NCI-H2029 treated with DMSO at 0.1 percent for 48 hours (cell line): Measurements from ENCODE around the gene RASA1.

ENCODE experiments used
- DNase-seq: peaks from one replicate; lab custom pipeline; 2025; lab: John Stamatoyannopoulos, UW

RASA1 gene

DNA sequence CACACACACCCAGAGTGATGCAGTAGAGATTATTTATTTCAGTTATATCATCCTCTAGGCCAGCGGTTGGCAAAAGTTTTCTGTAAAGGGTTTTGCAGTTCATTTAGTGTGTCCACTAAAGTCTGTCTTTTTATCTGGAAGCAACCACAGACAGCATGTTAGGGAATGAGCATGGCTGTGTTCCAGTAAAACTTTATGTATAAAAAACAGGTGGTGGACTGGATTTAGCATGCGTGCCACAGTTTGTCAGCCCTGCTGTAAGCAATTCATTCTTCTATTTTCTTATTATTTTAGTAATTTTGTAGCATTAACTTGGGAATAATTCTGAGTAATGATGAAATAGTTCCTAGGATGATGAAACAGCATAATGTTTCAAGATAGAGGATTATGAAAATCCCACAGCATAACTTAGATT lies 93.4 kb downstream of the RASA1 start:
- DNase-seq = no peak

DNA sequence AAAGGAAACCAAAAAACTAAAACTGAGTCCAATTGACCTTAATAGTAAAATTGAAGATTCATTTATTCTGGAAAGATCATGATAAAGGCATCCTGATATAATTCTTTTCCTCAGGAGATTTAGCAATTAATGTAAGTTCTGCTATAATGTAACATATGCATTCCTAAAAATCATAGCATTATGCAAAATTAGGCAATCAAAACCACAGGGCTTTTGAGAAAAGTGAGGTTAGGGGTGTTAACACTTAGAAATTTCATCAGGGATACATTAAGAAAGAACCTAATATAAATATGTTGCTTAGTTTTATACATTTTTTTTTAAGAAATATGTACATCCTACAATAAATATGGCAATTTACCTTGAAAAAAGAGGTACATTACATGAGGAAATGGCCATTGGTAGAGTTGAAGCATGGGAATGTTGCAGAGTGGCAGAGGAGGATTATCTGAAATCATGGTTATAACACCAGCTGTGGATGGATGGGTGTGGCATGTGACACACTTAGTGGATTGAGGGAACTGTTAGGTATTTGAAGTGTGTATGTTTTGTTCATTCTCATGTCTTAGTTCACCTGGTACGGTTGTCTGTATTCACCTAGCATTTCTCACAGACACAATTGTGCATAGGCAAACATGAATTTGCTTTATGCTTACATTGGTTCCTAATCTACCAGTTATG lies 94.0 kb downstream of the RASA1 start:
- no peak for DNase-seq

DNA sequence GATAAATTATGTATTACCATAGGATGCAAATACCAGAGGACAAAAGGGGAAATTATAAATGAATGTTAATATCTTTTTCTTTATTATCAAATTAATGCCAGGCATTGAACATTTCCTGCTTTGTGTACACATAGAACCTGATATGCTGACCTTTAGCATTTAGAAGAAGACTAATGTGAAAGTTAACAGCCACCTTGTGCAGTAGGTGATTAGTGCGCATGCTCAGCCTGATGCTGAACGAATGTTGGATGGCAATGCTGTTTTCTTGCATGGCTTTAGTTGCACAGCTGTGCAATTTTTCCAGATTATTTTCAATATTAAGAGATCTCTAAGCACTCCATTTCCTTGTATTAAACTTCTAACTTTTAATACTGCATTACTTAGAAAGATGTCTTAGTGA lies 99.6 kb downstream of the RASA1 start:
- no peak for DNase-seq

DNA sequence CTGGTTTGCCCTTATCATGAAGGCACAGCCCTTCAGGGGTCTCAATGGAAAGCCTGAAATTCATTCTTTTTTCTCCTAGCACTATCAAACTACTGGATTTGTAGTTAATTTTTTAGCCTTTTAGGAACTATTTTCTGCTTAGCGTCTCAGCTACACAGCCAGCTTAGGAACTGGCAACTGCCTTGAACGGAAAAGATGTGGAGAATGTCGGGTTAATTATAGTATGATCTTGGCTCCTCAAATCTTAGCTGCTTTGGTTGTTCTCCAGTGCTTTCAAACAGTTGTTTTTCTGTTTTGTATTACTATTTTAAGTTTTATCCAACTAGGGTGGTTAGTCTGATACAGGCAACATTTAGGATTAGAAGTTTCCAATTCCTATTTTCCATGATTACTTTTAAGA lies 100.9 kb downstream of the RASA1 start:
- no peak for DNase-seq

DNA sequence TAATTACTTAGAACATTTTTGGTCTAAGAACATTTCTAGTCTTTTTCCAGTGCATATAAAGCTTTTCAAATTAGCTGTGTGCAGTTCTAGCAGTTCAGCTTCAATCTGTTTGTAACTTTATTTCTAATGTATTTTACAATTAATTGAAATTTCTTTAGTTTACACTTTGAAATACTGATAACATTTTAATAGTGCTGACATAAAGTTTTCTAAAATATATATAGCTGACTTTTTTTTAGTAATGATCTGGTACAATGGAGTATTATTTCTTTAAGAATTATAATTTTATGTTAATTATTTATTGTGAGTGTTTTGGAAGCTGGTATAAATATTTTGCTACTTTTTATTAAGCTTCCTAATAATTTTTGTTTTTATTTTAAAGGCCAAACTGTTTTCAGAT lies 101.7 kb downstream of the RASA1 start:
- DNase-seq = no peak

DNA sequence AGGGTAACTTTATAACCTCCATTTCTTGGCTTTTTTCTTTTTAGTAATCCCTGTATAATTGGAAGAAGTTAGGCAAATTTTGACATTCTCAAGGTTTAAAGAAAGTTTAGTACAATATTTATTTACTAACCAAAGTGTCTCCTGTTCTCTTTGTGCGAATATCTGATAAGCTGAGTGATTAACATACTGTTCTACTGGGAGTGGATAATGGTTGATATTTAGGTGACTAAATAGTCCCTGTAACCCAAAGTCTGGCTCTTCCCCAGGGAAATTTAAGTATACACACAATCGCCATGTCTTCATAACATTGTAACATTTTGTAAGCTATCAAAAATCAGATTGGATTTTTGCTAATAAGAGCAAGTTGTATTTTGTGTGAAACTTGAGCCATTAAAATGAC lies 105.0 kb downstream of the RASA1 start:
- DNase-seq = no peak

DNA sequence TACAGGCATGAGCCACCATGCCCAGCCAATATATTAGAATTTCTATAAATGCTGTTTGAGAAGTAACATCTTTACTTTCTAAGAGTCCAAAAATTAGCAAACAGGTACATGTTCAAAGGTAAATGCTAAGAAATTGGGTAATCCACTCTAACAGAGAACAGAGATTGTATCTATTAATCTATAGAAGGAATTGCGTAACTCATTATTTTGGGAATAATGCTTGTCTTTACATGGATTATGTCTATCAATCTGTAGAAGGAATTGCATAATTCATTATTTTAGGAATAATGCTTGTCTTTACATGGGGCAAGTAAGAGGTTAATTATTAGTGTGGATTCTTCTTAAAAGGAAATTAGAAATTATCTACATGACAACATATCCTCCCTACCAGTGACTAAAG lies 114.5 kb downstream of the RASA1 start:
- DNase-seq = no peak

DNA sequence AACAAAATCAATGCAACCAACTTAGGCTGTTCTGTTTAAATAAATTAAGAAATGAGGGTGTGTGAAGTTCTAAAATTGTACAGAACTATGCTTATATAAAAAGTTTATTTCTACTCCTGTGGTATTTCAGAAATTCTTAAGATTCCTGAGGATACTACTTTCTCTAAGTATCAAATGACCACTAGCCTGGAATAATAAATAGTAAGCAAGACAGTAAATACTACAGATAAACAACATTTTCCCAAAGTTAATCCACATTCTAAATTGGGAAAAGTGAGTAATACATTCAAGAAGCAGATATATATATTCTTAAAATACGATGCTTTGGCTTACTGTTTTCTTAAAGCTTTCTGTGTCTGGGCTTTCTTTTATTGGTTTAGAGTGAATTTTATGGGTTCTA lies 115.5 kb downstream of the RASA1 start:
- no peak for DNase-seq

DNA sequence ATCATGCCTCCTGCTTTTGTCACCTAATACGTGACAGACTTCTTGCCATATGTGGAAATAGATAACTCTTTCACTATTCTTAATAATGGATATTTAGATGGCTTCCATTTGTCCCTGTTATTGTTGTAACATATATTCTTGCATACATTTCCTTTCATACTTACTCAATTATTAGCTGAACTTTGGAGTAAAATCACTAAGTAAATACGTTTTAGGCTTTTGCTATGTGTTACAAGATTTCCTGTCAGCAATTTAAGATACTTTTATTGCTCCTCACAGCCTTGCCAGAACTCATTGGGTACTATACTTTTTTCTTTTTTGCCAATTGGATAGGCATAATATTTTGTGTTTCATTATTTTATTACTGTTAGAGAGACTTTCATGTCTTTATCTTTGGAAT lies 118.1 kb downstream of the RASA1 start:
- no peak for DNase-seq

DNA sequence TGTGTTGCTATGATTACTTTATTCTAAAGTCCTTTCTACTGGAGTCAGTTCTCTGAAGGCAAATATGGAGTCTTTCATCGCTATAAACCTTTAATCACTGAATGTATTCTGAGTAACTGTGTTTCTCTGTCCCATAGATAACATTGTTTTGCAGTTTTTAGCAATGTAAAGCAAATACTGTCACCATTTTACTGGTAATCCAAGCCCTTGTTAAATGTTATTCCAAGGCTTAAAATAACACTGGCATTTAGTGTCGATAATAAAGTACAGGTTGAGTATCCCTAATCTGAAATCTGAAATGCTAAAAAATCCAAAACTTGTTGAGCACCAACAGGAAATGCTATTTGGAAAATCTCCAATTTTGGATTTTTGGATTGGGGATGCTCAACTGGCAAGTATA lies 120.4 kb downstream of the RASA1 start:
- DNase-seq = no peak

DNA sequence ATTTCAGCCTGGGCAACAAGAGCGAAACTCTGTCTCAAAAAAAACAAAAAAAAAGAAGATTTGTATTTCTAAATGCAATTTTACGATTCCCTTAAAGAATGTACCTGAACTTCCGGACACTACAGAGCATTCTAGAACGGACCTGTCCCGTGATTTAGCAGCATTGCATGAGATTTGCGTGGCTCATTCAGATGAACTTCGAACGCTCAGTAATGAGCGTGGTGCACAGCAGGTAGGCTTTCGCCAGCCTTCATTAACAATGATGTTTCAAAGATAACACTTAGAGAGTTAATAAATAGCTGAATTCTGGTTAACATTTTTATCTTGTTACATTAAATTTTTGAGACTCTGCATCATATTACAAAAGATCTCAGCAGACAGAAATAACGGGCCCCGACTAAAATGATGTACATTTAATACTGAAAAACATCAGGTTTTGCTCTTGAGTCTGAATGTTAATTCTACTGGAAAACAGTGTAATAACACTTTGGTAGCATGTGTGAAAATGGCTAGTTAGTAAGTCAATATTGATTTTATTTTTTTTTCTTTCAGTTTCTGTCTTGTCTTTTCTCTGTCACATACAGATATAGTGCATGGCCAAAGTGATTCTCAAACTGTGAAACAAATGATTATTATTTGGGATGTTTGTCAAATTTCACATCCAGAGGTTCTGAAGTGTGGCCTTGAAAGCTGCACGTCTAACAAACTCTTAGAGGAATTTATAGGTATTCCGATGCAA lies 121.8 kb downstream of the RASA1 start:
- DNase-seq = no peak

DNA sequence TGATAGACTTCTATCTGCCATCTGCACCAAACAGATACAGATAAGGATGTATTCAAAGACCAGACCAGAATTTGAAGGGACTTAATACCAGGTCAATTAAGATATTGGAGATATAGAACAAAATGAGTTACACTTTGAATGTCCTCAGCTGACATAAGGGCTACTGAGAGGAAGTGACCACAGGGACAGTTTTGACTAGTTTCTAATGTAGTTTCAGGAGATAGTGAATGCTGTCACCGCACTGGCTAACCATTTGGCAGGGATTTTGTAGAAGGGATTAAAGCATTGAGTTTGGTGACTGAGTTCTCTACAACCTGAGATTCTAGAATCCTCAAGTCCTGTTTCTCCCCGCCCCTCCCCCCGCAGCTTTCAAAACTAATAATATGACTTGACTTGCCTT lies 122.4 kb downstream of the RASA1 start:
- no peak for DNase-seq

DNA sequence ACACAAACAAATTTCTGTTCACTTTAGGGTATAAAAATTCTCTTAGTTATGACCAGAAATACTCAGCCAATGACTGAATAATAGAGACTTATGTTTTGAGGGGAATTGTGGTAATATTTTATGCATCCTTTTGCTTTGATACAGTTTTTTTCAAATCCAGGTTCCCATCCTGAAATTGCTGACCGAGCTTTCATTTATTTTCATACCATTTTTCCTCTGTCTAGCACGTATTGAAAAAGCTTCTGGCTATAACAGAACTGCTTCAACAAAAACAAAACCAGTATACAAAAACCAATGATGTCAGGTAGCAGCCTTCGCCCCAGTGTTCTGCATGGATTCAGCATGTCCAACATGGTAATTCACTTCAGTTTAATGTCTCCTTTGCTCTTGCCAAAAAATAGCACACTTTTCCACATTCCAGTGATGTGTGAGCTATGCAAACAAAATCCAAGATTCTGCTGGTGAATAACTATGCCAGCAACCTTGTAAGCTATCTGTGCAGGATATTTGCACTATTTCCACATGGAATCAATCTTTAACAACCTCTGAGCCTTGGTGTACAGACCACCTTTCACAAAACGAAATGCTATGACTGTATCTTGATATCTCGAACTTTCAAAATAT lies 123.0 kb downstream of the RASA1 start:
- DNase-seq = no peak

DNA sequence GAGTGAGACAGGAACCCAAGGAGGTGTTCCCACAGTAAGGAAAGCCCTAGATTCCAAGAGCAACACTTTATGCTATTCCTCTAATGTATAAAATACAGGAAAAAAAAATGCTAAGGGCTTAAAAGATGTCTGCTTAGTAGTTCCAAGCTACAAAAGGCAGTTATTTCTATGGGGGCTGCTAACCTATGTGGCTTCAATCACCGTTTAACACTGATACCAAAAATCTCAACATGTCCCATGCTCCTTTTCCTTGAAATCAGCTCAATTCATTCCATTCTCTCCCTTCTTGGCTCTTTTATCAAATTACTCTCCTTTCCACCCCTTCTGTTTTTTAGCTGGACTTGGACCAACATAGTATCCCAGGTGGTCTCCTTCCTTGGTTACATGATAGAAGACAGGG lies 124.5 kb downstream of the RASA1 start:
- no peak for DNase-seq

DNA sequence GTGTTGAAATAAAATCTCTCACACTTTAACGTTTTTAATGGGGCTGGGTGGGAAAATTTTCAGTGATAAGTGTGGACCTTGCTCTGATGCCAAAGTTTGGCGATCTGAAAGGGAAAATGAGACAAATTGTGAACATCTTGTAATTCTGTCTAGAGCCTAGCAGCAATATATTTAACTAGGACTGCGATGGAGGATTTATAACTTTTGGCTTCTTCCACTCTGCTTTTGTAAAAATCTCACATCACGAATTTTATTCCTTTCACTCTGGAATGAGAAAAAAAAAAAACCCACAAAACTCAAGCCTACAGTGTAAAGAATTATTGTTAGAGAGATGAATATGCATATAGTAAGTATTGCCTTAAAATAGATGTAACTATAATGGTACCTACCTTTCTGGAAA lies 125.1 kb downstream of the RASA1 start:
- no peak for DNase-seq

DNA sequence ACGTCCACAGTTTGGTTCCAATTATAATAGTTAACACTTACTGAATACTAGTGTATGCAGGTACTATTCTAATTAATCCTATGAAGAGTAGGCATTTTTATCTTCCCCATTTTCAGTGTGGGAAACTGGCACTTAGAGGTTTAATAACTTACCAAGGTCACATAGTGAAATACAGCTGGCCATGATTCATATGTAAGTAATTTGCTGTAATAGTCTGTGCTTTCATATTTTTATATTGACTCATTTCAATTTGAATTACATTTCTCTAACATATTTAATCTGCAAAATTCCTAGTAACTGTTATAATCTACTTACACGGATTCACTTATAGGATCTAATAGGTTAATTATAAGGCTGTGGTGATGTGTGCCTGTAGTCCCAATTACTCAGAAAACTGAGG lies 125.6 kb downstream of the RASA1 start:
- DNase-seq = no peak

DNA sequence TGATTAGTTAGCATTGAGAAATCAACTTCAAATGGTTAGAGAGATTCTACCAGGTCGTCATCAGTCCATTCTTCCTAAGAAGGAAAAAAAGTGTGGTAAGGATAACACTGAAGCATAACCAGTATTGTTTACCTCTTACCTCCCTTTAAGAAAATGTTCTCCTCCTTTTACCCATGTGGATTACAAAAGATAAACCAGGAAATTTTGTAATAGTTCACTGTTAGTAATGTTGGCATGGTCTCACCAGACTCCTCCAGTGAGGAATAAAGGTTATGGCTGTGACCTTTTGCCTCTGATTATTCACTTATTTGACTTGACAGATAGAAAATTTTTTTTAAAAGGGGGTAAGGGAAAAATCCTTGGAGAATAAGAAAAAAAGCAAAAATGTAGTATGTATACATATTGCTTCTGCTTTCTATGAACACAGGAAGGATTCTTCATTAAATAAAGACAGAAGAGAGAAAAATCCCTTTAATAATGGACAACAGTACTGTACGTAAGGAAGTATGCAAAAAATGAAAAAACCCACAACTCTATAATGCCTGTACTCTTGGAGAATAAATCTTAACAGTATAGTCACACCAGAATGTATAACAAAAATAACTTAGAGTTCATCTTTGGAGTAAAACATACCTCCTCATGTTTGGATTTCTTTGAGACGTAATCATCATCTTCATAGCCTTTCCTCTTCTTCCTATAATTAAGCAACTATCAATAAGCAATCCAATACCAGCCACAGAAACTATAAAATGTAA lies 126.9 kb downstream of the RASA1 start:
- no peak for DNase-seq

DNA sequence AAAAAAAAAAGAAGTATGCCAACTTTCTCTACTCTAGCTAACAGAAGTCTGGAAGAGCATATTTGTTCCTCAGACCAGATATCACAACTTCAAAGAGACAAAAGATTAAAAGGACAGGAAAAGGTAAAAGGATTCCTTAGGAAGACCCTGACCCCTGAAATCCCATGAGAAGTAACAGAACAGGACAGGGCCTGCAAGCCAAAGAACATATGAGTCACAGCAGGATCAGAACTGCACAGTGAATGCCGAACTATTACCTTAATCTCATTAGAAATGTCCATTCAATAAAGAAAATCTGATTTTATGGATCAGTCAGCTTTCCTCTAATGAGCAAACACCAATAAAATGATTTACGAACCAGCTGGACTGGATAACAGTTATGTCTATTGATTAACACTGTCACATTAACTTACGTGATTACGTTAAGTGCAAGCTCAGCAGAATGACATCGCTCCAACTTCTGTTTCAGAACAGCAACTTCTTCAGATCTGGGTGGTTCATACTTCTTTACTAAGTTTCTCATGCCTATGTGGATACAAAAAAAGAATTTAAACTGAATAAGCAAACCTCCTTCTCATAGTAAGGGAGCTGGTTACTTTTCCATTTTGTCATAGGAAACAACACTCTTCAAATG lies 131.4 kb downstream of the RASA1 start:
- DNase-seq = no peak

DNA sequence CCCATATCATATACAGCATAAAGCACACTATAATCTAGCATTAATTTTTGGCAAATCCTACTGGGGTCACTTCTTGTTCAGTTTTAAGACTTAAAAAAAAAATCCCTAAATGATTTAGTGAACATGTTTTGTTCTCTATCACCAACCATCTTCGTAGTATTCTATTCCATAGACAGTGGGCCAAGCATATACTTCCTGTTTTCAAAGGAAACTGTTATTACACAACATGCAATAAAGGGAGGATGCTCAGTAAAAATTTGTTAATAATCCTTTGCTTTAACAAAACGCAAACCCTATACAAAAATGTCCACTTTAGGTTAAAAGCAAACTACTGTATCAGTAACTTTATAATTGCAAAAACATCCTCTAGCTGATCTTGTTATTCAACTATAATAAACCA lies 132.0 kb downstream of the RASA1 start:
- no peak for DNase-seq

DNA sequence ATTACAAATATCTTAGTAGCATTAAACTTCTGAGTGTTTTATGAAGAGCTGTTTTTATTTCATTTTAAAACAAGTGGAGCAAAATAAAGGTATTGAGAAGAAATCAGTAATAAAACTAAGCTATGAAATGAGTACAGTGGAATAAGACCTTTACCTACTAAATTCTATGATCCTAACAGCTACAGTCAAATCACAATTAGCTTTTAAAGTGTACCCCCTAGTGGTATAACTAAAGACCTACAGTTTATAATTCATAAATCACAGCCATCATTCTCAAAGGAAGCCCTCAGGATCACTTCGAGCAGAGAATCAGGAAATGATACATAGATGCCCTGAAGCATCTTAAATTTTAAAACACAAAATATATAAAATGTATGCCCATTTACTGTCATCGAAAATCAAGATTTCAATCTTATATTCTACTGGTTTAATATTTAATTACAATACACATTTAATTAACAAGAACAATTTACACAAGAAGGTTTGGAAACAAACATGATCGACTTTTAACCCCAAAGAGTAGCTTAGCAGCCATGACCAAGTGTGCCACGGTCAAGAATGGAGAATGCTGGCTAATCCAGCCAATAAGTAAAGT lies 132.7 kb downstream of the RASA1 start:
- DNase-seq = peak; percentile 76

DNA sequence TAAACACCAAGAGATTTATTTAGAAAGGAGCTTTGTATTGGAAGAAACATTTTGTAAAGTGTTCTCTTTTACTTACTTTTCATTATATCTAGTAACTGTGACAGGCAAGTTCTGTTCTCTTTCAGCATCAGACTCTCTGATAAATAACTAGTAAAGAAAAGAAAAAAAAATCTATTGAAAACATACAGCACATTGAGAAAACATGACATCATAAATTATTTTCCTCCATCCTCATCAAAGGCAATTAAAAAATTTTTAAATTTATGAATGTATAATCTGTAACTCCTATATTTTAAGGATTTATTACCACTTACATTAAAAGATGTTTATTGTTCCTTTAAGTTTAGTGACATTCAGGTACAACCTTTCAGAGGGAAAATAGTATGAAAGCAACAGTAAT lies 133.9 kb downstream of the RASA1 start:
- no peak for DNase-seq

DNA sequence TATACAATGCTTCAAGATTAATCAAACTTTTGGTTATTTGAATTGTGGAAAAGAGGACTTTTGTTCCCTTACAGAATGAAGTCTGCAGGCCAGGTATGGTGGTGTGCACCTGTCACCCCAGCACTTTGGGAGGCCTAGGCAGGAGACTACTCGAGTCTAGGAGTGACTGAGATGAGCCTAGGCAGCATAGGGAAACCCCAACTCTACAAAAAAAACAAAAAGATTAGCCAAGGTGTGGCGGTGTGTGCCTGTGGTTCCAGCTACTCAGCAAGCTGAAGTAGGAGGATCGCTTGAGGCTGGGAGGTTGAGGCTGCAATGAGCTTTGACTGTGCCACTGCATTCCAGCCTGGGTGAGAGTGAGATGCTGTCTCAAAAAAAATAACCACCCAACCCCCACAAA lies 135.7 kb downstream of the RASA1 start:
- no peak for DNase-seq
